A204.1 (cell line): ENCODE data around the gene MPZL3.

Experiments
- FAIRE-seq: peaks from 2 replicates; lab custom pipeline; 2012; peaks lifted over from hg19 to GRCh38; lab: Jason Lieb, UNC

The MPZL3 gene, protein sequence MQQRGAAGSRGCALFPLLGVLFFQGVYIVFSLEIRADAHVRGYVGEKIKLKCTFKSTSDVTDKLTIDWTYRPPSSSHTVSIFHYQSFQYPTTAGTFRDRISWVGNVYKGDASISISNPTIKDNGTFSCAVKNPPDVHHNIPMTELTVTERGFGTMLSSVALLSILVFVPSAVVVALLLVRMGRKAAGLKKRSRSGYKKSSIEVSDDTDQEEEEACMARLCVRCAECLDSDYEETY

DNA sequence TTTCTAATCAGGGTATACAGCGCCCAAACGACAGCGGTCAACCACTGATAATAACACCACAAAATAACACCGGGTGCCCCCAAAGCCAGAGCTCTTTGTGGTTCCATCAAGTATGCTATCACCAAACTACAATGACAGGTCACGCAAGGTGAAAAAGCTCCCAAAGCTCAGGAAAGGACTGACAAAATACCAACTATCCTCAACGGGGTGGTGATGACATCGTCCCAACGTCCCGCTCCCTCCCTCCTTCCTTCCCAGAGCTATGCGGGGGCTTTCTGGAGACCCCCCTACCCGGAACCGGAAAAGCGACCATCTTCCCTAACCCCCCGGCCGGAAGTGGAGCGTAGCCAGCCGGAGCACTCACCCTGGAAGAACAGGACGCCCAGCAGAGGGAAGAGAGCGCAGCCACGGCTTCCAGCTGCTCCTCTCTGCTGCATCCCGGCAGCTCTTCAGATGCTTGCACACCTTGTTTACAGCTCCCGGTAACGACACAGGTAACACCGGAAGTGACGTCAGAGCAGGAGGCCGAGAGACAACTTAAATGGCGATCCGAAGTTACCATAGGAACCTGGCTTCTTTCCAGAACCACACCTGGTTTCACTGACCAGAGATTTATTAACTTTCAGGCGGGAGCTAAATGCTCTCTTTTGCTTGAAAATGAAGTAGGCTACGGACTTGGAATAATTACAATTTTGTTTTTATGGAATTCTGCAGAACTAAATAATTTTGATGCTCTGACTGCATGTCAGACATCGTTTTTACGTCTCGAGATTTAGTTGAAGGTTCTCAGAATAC lies at the start of gene MPZL3:
Gene MPZL3 (minus strand): TSS at position 508 of the 795 bp plus-strand sequence. CDS start 71 bp downstream, at position 437.
- FAIRE-seq, result no peak

DNA sequence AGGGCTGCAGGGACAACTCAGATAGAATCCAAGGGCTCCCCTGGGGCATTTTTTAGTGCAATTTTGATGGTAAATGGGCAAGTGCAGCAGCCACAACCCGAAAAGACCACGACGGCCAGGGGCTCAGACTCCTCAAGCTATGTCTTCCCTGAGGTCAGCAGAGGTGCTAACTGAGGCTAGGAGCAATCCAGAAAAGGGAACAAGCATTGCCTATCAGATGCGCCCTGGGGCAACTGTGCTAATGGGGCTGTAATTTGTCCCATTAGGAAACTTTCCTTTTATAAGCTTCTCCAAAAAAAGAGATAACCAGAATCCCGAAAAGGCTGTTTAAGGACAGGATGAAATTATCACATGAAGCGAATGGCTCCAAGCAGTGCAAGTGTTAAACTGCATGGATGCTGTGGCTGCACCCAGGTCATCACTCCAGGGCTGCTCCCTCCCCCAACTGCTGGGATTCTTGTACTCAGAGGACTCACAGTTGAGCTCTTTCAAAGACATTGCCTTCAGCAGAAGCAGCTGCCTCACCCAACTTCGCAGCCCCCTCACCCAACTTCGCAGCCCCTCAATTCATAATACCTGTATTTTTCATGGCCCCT lies 49.5 kb upstream of the MPZL3 start:
- no peak for FAIRE-seq

DNA sequence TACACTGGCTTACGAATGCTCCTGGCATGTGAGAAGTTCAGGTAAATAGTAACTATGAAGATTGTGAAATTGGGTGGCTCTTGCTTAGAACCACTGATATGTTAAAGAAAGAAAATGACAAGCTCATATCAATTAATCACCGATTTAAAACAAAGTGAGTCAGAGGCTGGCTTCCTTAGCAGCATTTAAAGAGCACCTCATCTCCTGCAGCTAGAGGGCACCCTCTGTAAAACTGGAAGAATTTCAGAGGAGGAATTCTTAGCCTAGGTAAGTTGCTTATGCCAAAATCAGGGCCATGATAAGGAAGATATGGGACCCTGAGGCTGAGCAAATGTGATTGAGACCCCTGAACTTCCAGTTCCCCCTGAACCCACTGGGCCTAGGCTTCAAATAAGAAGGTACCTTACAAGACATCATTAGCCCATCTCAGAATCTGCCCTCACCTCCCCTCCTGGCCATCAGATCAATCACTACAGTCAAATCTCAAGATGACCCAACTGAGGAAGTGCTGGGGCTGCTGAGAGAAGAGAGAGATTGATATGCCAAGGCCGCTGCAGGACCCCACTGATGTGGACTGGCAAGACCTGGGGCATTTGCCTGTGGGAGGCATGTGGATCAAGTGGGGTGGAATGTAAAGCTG lies 43.8 kb upstream of the MPZL3 start:
- FAIRE-seq, result no peak

DNA sequence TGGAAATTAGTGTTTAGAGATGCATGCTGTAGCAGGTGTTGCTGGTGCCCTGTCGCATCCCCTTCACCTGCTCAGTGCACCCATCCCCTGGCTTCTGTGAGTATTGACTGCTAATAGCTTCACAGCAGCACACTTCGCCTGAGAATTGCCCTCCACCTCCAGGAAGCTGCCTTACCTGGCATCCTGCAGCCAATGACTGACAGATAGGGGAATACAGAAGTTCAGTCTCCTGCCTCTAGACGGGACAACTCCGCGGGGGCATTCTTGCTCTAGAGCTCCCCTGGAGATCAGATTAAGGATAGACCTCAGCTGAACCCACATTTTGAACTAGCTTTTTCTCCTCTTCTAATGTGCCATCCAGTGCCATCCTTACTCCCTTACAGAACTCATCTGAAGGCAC lies 43.0 kb upstream of the MPZL3 start:
- FAIRE-seq, result no peak

DNA sequence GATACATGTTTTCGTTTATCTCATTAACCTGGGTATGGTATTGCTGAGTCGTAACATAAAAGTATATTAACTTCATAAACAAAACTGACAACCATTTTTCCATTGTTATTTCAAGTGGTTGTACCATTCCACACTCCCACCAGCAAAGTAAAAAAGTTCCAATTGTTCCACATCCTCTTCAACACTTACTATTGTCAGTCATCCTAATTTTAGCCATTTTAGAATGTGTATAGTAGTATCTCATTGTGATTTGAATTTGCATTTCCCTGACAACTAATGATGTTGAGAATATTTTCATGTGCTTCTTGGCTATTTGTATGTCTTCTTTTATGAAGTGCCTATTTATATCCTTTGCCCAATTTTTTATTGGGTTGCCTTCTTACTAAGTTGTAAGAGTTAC lies 41.9 kb upstream of the MPZL3 start:
- no peak for FAIRE-seq

DNA sequence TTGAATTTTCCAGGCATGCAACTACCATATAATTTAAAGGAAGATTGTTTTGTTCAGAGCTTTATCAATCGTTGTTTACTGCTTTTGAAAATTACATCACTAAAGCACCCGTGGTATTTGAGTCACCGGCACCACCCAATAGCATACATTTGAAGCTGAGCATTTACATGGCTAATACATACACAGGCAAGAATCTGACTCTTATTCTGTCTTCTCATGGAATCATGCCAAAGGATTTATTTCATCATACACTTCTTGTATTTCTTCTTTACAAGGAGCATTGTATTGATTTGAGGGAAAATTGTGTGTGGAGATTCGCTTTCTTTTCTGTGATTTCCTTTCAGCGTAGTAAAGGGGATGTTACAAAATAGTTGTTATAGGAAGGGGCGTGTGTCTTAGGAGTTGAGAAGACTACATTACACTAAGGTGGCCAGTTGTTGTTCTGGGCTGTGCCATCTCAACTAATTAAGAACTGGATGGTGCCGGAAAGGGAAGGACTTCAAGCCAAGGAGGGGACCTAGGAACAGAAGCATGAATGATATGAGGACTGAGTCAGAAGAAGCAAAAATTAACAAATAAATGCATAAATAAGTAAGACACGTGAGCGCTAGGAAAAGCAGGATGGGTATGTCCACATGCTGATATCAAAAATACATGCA lies 39.4 kb upstream of the MPZL3 start:
- FAIRE-seq, result no peak

DNA sequence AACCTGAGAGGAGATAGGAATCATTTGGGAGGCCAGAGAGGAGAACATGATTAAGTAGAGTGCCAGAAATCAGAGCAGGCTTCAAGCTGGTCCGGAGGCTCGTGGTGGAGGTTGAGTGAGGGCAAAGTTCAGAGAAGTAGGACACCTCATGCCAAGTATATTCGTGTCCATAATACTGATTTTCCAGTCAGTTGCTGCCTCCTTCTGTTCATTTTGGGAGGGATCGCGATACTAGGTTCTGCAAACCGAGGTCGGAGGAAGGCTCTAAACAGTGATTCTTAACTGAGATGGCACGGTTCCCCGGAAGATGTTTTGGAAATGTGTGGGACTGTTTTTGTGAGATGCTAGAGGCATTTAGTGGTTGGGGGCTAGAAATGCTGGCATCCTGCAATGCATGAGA lies 38.8 kb upstream of the MPZL3 start:
- FAIRE-seq, result no peak

DNA sequence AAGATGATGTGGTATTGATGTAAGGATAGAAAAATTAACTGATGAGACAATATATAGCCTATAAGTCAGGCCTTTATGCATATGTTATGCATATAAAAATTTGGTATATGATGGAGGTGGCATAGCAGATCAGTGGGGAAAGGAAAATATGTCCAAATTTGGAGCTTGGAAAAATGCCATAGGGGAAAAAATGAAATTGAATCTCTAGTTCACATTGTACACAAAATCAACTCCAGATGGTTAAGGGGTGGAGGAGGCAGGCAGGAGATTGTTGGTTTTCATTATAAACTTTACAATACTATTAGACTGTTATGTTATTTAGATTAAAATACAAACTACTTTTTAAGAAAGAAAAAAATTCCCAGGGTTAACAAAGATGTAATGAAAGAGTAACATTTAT lies 37.2 kb upstream of the MPZL3 start:
- no peak for FAIRE-seq

DNA sequence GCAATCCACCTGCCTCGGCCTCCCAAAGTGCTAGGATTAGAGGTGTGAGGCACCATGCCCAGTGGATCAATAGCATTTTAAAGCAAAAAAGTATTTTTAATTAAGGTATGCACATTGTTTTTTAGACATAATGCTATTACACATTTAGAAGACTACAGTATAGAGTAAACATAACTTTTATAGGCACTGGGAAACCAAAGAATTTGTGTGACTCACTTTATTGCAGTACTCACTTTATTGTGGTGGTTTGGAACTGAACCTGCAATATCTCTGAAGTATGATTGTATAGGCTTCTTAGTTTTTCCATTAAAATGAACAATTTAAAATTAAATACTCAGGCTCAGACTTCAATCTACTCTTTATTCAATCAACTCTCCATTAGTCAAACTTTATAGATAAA lies 34.8 kb upstream of the MPZL3 start:
- FAIRE-seq, result no peak

DNA sequence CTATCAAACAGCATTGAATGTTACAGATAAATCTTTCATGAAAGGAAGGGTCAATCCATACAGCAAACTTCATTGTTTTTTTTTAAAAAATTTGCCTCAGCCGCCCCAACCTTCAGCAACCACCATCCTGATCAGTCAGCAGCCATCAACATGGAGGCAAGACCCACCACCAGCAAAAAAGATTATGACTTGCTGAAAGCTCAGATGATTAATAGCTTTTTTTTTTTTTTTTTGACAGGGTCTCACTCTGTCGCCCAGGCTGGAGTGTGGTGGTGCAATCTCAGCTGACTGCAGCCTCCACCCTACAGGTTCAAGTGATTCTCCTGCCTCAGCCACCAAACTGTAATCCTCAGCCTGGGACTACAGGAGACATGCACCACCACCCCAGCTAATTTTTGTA lies 34.4 kb upstream of the MPZL3 start:
- FAIRE-seq, result no peak

DNA sequence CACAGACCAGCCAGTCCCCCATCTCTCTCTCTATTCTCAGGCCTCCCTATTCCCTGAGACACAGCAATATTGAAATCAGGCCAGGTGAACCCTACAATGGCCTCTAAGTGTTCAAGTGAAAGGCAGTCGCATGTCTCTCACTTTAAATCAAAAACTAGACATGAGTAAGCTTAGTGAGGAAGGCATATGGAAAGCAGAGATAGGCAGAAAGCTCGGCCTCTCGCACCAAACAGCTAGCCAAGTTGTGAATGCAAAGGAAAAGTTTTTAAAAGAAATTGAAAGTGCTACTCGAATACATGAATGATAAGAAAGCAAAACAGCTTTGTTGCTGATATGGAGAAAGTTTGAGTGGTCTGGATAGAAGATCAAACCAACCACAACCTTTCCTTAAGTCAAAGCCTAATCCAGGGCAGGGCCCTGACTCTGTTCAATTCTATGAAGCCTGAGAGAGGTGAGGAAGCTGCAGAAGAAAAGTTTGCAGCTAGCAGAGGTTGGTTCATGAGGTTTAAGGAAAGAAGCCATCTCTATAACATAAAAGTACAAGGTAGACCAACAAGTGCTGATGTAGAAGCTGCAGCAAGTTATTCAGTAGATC lies 31.7 kb upstream of the MPZL3 start:
- FAIRE-seq, result no peak

DNA sequence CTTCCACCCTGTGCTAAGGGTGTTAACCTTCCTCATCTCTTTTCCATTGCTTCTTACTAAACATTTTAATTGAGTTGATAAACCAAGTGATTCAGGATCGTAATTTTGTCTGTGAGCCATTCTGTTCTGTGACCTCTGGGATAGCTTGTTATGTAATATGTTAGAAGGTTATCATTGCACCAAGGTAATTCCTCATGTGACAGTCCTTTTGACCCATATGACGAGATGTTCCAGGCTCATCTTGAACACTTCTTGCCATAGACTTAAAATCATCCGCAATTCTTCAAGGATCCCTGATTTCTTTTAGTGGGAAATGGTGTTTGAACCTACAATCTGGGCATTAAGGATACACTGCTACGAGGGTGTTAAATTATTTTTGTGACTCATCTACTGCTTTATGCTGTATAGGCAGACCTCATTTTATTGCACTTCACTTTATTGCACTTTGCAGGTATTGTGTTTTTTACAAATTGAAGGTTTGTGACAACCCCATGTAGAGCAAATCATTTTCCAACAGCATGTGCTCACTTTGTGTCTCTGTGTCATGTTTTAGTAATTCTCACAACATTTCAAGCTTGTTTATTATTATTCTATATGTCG lies 31.0 kb upstream of the MPZL3 start:
- no peak for FAIRE-seq

DNA sequence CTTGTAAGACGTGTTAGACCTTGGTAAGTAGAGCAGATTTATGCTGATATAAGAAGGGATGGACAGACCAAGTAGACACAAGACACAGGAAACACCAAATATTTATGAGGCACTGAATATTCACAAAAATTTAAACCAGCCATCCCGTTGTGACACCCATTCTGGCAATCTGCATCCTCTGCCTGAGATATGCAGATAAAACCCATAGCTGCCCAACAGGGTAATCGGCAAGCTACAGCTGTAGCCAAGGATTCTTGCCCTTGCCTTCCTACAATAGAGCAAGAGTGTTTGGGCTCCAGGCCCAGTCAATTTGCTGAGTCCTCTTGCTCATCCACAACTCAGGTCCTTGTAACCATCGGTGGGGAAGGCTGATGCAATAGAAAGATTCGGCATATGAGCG lies 30.4 kb upstream of the MPZL3 start:
- no peak for FAIRE-seq

DNA sequence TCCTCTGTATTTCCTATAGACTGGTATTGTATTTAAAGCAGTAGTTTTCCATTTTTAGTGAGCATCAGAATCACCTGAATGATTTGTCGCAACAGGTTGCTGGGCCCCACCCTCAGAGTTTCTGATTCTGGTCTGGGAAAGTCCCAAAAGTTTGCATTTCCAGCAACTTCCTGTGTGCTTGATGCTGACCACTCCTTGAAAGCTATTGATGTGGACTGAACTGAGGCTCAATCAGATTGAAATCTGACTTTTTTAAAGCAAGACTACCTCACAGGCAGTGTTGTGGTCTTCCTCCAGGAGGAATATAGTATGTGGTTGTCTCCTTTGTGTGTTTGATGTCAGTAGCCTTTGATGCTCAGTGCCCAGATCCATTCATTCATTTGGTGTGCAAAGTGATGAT lies 29.1 kb upstream of the MPZL3 start:
- FAIRE-seq, result no peak

DNA sequence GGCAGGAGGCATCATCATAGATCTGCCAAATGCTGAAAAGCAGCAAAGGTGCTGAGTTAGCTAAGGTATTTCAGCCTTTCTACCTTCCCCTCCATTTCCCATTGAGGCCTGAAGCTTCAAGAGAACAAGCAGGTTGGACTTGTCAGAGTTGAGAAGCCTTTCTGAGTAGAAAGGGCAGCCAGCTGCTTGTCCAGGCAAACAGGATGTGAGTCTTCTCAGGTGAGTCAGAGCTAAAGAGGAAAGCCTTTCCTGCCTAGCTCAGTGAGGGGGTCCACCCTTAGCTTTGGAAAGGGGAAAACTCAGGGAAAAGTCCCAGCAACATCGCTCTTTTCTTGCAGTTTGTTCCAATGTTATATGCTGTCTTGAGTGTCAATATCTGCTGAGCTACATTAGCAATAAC lies 25.1 kb upstream of the MPZL3 start:
- FAIRE-seq, result no peak

DNA sequence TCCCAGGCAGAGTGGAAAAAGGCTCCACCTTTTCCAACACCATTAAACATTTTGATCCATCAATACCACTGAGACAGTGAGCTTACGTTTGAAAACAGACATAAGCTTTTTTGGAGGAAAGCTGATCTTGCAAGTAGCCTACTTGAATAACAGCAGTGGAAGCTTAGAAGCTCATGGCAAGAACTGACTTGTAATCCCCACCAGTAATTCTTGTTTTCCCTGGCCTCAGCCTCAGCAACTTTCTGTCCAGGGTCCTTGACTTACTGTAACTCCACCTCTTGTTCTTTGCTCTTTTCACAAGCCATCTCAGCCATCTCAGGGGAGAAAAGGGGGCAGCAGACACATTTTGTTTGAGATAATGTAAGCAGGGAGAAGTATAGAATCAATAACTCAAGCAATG lies 24.3 kb upstream of the MPZL3 start:
- no peak for FAIRE-seq

DNA sequence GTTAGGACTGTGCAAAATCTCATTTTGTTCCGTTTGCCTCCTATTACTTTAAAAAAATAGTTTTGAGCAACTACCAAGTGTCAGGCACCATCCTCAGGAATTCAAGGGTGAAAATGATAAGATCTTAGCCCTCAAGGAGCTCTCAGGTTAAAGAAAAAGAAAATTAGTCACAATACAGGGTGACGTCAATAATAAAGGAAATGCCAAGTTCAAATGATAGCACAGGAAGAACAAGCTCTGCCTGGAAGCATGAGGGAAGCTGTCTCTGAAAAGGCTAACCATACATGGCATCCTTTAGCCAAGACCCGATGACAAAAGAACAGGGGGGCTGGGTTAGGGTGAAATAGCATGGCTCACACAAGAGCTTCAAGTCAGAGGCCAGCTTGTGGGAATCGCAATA lies 23.0 kb upstream of the MPZL3 start:
- no peak for FAIRE-seq

DNA sequence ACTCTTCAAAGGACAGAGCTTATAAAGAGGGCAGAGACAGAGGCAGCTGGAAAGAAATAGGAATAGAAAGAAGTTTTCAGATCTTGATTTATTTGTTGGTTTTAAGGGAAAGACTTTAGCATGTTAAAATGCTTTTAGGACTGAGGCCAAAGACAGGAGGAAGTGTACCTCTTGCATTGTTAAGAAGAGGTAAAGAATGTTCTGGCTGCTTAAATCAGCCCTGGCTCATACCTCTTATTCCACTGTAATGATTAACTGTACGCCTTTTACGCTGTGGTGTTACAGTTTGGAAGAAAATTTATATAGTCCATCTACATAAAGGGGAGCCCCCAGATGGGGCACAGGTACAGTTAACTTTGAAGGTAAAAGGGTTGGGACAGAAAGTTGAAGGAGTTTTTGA lies 22.0 kb upstream of the MPZL3 start:
- no peak for FAIRE-seq

DNA sequence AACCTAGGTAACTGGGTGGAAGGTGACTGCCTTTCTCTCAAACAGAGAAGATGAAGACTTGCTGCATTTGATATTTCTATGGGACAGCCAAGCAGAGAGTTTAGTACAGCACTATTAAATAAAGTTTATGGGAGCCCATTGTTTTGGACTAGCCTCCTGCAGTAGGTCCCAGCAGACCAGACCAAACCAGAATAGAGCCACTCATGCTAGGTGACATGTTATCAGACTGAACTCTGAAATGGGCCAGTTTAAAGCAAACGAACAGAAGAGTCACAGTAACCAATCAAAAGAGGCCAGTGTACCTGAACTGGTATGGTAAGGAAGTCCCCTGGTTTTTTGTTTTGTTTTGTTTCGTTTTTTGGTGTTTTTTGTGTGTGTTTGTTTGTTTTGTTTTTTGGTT lies 19.8 kb upstream of the MPZL3 start:
- no peak for FAIRE-seq

DNA sequence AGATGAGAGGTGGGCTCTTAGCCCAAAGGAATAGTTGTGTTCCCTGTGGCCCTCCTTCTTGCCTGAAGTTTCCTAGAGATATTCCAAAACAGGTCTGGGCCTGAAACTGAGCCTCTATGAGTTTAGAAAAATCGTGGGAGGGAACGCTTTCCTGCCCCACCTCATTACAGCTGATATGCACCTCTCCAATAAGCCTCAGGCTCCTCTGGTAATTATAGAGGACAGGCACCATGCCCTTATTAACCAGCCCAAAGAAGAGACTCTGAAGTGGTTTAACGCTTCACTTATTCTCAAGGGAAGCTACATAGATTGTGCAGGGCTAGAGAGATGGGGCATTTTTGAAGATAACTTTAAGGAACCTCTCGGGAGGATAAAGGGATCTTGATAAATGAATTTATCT lies 15.3 kb upstream of the MPZL3 start:
- no peak for FAIRE-seq

DNA sequence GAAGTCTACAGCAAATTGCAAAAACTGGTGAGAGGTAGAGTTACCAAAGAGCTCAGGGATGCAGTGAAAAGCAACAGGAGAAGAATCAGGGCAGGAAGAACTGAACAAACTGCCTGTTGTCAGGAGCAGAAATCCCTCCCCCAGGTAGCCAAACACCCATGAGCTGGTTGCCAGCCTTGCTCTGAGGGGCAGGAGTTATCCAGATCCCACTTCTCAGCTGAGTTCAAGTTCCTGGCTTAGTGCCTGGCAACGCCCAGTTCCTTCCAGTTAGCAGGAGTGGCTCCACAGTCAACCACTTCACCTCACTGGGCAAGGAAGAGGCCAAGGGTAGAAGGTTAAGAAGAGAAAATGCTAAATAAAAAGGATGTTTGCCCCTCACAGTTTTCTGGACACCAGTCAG lies 13.8 kb upstream of the MPZL3 start:
- no peak for FAIRE-seq
